GM19025 (cell line): ENCODE results near the gene FRY.

ENCODE experiments used
- ATAC-seq: cut with Tn5 transposase; IDR thresholded peaks from one replicate; pipeline ENCODE4 v1.9.1; 2021; ENCODE audit warnings: mild to moderate bottlenecking, low read depth, moderate library complexity; ENCODE audit not compliant: unreplicated experiment

Gene FRY

GRCh38 chr13:32125221-32125689, 93.7 kb downstream of the FRY start:
- ATAC-seq, result no peak

- no peak for ATAC-seq
Measured at GRCh38 chr13:32125751-32126150, 94.2 kb downstream of the FRY start.

DNA sequence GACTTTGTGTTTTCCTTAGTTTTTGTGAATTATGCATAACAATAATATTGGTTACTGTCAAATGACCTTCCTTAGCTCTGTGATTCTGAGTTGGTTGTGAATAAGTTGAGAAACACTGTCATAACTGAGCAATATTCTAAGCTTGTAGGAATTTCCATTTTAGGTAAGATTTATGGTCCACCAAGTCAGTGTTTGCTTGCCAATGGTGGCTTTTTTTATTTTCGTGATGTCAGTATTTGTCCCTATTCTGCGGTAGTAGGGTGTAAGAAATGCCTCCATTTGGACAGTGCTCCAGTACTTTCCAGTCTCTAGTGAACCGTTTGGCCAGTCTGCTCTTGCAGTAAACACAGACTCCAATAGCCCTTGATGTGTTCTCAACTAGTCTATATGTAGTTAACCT, 94.7 kb downstream of the FRY start:
- ATAC-seq, result no peak

- no peak for ATAC-seq
Measured at GRCh38 chr13:32126756-32127155, 95.2 kb downstream of the FRY start.

- ATAC-seq, result no peak
Measured at GRCh38 chr13:32127691-32128090, 96.1 kb downstream of the FRY start.

DNA sequence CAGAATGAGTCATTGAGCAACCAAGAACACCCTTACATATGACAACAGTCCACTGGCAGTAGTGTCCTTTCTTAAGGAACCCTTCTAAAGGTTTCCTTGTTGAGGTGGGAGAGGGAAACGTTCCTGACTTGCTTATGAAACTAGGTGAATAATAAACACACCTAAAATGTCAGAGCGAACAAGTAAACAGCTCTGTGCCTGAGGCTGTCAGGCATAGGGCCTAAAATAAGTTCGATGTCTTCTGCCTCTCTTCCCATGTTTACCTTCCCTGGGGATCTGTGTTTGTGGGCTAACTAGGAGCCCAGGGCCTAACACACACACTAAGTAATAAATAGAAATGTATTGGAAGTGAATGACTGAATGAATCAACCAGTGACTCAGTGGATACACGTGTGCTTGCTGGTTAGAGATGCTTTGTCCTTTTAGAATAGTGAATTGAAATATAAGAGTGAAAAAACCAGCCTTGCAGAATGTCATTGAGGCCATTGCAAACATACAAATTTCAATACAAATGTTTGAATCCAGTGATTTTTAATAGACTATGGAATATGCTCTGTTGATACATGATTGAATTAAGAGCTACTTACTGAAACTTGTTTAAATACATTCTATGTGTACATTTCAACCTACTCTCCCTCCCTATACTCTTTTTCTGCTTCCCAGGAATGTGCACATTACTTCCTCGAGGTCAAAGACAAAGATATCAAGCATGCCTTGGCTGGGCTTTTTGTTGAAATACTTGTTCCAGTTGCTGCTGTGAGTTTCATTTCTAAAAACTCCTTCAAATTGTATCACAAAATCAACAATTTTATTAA, 102.9 kb downstream of the FRY start:
- ATAC-seq, result no peak

DNA sequence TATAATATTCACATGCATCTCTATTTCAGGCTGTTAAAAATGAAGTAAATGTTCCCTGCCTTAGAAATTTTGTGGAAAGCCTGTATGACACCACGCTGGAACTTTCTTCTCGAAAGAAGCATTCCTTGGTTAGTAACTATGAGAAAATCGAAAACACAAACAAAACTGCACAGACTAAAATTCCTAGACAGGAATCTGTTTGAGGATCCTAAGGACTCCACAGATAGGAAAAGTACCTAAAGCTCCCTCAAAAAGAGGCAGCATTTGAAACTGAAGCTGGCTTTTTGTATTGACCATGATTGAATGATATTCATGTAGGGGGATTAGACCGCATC, 103.4 kb downstream of the FRY start:
- ATAC-seq, result no peak

DNA sequence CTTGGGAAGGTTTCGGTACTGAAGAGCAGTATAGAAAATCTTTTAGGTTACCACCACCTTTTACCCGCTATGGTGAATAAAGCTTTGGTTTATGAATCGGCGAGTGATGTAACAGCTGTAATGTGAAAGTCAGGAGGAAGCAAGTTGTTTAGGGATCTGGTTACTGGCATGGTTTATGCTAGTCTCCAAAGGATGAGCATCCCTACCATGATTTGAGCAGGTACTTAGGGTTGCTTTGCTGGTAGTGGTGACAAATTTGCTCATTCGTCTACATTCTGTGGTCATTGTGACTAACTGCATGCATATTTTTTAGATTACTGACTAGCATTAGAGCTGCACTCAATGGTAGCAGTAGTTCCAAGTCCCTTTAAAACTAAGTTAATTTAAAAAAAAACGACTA, 104.1 kb downstream of the FRY start:
- no peak for ATAC-seq

GRCh38 chr13:32136061-32136460, 104.5 kb downstream of the FRY start:
- no peak for ATAC-seq

DNA sequence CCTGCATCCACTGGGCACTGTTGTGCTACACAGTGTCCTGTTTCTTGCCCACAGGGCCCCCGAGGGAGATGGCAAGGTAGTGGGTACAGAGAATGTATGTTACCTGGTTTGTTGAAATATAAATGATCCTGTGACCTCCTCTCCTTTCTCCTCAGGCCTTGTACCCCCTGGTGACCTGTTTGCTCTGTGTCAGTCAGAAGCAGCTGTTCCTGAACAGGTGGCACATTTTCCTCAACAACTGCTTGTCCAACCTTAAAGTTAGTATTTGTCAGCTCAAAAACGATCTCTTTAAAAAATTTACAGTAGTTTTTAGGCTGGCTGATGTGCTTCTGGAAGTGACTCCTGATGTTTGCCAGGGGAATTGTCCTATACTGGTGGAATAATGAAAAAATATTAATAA, 105.1 kb downstream of the FRY start:
- ATAC-seq, result no peak

DNA sequence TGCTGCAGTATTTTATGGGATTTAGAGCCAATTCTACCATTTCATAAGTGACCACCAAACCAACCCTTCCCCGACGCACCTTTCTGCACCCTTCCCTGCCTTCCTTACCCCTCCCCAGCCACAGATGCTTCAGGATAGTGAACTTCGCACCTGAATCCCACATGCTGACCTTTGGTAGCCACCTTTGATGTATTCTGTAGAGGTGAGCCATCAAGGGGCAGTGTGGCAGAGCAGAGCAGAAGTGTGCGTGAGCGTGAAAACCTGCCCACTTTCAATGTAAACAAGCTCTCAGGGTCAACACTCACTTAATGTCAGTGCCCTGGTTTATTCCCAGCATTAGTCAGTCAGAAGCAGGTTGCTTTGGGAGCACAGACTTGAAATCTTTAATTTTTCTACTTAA, 107.7 kb downstream of the FRY start:
- no peak for ATAC-seq

DNA sequence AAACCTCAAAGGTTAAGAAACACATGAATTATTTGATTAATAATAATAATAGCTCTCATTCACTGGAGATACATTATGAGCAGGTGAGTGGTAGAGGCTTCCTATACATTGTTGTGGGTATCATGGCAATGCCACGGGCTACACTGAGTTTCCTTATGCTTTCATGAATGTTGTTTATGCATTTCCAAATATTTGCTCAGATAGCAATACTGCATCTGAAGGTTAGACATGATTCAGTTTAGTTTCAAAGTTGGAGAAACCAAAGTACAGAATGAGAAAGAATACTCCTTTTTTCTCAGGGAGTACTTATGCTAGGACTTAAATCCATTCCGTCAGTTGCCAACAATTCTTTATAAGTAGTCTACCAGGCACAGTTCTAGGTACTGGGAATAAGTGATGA, 108.5 kb downstream of the FRY start:
- ATAC-seq, result no peak

DNA sequence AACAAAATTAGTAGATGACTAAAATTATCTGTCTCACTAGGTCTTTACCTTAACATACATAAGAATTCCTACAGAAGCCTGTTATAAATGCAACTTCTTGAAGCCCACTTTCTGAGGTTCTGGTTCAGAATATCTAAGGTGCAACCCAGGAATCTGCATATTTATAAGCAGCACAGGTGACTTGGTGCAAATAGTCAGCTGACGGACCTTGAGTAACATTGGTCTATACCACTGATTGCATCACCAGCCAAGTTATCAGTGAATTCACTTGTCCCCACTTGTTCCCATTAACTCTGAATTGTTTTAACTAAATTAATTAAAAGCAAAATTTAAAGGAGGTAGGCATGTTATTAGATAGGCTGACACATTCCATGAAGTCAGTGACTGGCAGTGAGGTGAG, 109.9 kb downstream of the FRY start:
- ATAC-seq, result no peak

GRCh38 chr13:32142115-32142514, 110.5 kb downstream of the FRY start:
- ATAC-seq, result no peak

DNA sequence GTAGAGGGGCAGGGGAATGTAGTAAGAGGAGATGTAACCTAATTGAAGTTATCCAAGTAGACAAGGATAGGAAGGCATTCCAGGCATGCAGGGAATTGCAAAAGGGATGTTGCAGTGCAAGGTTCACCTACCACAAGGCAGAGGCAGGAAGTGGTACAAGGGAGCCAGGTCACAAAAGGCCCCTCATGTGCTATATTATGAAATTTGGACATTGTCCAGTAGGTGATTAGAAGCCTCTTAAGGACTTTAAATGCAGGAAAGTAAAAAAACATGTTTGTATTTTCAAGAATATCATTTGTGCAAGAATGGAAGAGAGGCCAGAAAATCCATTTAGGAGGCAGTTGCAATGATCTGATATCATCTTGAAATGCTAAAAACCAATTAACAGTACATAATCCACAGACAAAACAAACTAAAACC, 111.4 kb downstream of the FRY start:
- no peak for ATAC-seq

DNA sequence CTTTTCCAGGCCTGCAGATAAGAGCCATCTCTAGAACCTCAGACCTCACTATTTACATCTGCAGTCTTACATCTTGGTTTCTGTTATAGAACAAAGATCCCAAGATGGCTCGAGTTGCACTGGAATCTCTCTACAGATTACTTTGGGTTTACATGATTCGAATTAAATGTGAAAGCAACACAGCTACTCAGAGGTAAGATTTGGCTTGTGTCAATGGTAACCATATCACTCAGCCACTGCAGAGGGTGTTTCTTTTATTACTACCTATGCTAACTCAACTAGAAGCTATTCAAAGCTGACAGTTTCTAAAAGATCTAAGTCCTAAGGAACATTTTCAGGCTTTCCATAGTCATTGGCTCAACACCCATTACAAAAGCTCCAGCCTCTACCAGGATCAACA, 115.6 kb downstream of the FRY start:
- ATAC-seq, result no peak

- ATAC-seq, result no peak
Measured at GRCh38 chr13:32147976-32148375, 116.4 kb downstream of the FRY start.

DNA sequence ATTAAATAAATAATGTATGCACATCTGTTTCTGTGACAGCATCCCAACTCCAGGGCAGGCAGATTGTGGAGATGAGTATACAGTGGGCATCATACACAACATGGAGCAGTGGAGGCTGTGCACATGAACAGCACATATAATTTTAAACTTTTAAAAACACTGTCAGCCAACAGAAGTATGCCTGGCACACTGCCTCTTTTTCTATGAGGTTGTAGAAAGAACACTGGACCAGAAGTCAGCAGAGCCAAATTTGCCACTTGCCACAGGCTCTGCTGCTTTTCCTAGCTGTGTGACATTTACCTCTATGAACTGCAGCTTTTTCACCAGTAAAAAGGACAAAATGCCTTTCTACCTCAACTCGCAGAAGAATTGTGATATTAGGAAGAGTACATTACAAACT, 118.7 kb downstream of the FRY start:
- ATAC-seq, result no peak

DNA sequence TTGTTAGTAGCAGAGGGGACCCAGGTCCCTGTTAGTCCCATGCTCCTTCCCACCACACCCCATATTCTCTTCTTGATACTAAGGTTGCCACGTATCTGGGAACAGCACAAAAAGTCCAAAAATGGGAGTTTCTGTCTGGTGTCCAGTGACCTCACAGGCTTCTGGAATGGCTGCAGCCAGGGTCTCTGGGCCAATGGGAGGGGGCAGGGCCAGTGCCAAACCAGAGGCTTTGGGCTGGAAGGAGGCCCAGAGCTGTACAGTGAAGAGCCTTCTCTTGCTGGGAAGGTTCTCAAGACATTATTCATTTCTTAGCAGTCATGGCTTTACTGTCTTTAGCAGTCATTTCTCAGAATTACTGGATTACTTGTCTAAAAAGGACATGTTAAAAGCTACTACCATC, 119.2 kb downstream of the FRY start:
- ATAC-seq, result no peak

- no peak for ATAC-seq
Measured at GRCh38 chr13:32151240-32151639, 119.7 kb downstream of the FRY start.

DNA sequence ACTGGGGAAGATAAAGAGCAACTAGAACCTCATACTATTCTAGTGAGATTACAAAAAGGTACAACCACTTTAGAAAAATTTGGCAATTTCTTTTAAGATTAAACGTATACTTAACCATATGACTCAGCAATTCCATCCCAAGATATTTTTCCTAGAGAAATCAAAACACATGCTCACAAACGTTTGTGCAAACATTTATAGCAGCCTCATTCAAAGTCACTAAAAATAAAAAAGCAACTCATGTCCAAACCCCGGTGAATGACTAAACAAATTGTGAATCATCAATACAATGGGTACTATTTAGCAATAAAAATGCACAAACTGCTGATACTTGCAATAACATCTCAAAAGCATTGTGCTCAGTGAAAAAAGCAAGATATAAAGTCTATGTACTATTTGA, 121.5 kb downstream of the FRY start:
- no peak for ATAC-seq

DNA sequence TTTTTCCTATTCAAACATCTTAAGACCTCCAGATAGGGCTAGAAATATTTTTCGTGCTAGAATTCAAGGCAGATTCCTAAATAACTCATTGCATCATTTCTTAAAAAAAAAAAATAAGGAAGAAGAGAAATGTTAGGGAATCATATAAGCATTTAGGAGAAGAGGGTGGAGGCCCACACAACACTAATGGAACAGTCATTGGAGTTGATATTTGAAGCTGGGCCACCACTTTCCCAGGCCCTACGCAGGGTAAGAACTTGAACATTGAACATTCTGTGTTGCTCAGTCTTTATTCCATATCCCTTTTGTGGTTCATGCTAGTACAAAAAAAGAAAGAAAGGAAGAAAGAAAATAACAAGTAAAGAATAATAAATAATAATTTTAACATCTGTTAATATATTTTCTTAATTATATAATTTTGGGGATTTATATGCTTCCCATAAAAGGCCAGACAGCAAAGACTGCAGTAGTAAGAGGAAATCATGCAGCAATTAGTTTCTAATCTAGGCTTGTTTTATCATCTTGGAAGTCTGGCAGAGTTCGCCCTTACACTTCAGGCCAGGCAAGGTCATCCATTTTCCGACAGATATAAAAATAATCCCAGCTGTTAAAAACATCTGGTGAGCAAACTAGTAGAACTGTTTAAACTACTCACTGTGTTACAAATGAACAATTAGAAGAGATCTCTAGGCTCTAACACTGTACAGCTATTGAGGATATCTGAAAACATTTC, 127.7 kb downstream of the FRY start:
- no peak for ATAC-seq
